ENCODE measurements around the gene MOGAT3.

Gene MOGAT3

GRCh38 chr7:101243646-101244374 lies 43.0 kb upstream of the MOGAT3 start:
- peak overlapping the region; percentile 94 to 99 for H3K4me3 ChIP-seq (ENCODE audit: low read depth in 1 of 2, low read length in 1 of 2)
- H3K4me1 ChIP-seq (ENCODE audit: control insufficient read depth in 1 of 2, insufficient read depth in 1 of 2, low read depth in 1 of 2, low read length in 1 of 2): peaks cover 40 to 49% of the 10 kb centered on the region in 2 experiments
- TF ChIP-seq, protein P1, sequence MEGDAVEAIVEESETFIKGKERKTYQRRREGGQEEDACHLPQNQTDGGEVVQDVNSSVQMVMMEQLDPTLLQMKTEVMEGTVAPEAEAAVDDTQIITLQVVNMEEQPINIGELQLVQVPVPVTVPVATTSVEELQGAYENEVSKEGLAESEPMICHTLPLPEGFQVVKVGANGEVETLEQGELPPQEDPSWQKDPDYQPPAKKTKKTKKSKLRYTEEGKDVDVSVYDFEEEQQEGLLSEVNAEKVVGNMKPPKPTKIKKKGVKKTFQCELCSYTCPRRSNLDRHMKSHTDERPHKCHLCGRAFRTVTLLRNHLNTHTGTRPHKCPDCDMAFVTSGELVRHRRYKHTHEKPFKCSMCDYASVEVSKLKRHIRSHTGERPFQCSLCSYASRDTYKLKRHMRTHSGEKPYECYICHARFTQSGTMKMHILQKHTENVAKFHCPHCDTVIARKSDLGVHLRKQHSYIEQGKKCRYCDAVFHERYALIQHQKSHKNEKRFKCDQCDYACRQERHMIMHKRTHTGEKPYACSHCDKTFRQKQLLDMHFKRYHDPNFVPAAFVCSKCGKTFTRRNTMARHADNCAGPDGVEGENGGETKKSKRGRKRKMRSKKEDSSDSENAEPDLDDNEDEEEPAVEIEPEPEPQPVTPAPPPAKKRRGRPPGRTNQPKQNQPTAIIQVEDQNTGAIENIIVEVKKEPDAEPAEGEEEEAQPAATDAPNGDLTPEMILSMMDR (IDR thresholded peaks at IDR 0.05): no peak
- peaks cover 4% of the 10 kb centered on the region for H3K27me3 ChIP-seq
- no peaks in the 10 kb centered on the region for H3K9me3 ChIP-seq
- H3K36me3 ChIP-seq: peaks cover 25% of the 10 kb centered on the region
- peak overlapping the region; percentile 88 for H3K27ac ChIP-seq

DNA sequence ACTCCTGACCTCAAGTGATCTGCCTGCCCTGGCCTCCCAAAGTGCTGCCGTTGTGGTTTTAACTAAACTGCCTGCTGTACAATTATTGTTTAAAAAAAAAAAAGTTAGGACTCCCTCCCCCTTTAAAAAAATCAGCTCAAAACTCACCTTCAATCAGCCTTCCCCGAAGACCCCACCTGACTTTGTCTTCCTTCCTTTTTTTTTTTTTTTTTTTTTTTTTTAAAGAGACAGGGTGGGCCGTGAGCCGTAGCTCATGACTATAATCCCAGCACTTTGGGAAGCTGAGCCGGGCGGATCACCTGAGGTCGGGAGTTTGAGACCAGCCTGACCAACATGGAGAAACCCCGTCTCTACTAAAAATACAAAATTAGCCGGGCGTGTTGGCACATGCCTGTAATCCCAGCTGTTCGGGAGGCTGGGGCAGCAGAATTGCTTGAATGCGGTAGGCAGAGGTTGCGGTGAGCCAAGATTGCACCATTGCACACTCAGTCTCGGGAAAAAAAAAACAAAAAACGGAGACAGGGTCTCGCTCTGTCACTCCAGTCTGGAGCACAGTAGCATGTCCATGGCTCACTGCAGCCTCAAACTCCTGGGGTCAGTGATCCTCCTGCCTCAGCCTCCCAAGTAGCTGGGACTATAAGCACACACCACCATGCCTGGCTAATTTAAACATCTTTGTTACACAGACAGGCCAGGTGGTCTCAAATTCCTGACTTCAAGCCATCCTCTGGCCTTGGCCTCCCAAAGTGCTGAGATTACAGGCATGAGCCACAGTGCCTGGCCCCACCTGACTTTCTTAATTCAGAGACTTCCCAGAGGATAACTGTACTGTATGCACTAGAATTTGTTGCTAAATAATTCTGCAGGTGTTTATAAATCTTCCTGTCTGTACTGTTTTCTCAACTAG lies 40.9 kb upstream of the MOGAT3 start:
- H3K4me3 ChIP-seq (ENCODE audit: low read depth in 1 of 2, low read length in 1 of 2): no peak overlapping the region
- H3K27ac ChIP-seq: no peak overlapping the region
- peaks cover 39% of the 10 kb centered on the region for H3K36me3 ChIP-seq
- TF ChIP-seq, protein P1 (IDR thresholded peaks at IDR 0.05): no peak
- no peaks in the 10 kb centered on the region for H3K9me3 ChIP-seq
- peaks cover 25% of the 10 kb centered on the region for H3K27me3 ChIP-seq
- H3K4me1 ChIP-seq (ENCODE audit: control insufficient read depth in 1 of 2, insufficient read depth in 1 of 2, low read depth in 1 of 2, low read length in 1 of 2): peaks cover 41 to 49% of the 10 kb centered on the region in 2 experiments

- Histone ChIP-seq H3K27ac (no peak overlapping the region), H3K27me3 (peaks cover 29% of the 10 kb centered on the region), H3K4me3 (ENCODE audit: low read depth in 1 of 2, low read length in 1 of 2) (no peak overlapping the region), H3K36me3 (peaks cover 45% of the 10 kb centered on the region), H3K9me3 (no peaks in the 10 kb centered on the region), H3K4me1 (ENCODE audit: control insufficient read depth in 1 of 2, insufficient read depth in 1 of 2, low read depth in 1 of 2, low read length in 1 of 2) (peaks cover 41 to 49% of the 10 kb centered on the region in 2 experiments)
- TF ChIP-seq, protein P1 (IDR thresholded peaks at IDR 0.05): no peak
Measured at GRCh38 chr7:101241015-101241363, 40.2 kb upstream of the MOGAT3 start.

DNA sequence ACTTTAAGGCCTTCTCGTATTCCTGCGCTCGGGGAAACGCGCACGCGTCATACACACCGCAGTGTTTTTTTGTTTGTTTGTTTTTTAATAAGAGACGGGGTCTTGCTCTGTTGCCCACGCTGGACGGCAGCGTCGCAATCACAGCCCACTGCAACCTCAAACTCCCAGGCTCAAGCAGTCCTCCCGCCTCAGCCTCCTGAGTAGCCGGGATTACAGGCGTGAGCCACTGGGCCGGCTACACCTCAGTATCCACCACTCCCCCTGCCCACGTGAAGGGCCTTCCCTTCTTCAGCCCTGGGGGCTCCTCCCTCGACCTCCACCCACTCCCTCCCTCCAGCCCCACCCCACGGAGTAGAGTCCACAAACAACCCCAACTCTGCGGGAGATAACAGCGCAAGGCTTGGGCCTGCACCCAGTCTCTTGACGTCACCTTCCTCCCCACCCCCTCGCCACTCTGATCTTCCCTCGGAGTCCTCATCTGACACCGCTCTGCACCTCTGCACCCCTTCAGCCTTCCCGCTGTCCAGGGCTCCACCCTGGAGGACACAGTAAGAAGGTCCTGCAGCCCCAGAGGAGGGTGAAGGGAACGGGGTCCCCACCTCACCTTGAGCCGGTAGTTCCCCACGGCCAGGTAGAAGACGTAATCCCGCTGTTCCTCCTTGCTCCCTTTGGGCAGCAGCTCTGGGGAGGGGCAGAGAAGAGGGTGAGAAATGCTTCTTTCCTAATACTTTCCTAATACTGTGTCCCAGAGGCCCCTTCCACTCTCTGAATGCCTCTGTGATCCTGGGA lies 39.6 kb upstream of the MOGAT3 start:
- TF ChIP-seq, protein P1 (IDR thresholded peaks at IDR 0.05): no peak

GRCh38 chr7:101239951-101240220 lies 39.0 kb upstream of the MOGAT3 start:
- H3K4me3 ChIP-seq (ENCODE audit: low read depth in 1 of 2, low read length in 1 of 2): no peak overlapping the region
- H3K4me1 ChIP-seq (ENCODE audit: control insufficient read depth in 1 of 2, insufficient read depth in 1 of 2, low read depth in 1 of 2, low read length in 1 of 2): peaks cover 35 to 41% of the 10 kb centered on the region in 2 experiments
- H3K27me3 ChIP-seq: peaks cover 29% of the 10 kb centered on the region
- H3K27ac ChIP-seq: no peak overlapping the region
- peaks cover 54% of the 10 kb centered on the region for H3K36me3 ChIP-seq
- TF ChIP-seq, protein P1 (IDR thresholded peaks at IDR 0.05): no peak
- no peaks in the 10 kb centered on the region for H3K9me3 ChIP-seq

More for the DNA sequence above, 39.6 kb upstream of the MOGAT3 start:
- no peak overlapping the region for H3K4me3 ChIP-seq (ENCODE audit: low read depth in 1 of 2, low read length in 1 of 2)
- peaks cover 39 to 47% of the 10 kb centered on the region in 2 experiments for H3K4me1 ChIP-seq (ENCODE audit: control insufficient read depth in 1 of 2, insufficient read depth in 1 of 2, low read depth in 1 of 2, low read length in 1 of 2)
- no peaks in the 10 kb centered on the region for H3K9me3 ChIP-seq
- peaks cover 50% of the 10 kb centered on the region for H3K36me3 ChIP-seq
- peaks cover 29% of the 10 kb centered on the region for H3K27me3 ChIP-seq
- H3K27ac ChIP-seq: no peak overlapping the region
